Fibroblast of gingiva (primary cell): Measurements from ENCODE around the gene UCK2.

Experiments
- DNase-seq: peaks from one replicate; pipeline ENCODE4 v3.0.0-alpha.2; 2011; ENCODE audit warnings: low read depth

The UCK2 gene

GRCh38 chr1:165900576-165901380 lies 73.4 kb downstream of the UCK2 start:
- no peak for DNase-seq

DNA sequence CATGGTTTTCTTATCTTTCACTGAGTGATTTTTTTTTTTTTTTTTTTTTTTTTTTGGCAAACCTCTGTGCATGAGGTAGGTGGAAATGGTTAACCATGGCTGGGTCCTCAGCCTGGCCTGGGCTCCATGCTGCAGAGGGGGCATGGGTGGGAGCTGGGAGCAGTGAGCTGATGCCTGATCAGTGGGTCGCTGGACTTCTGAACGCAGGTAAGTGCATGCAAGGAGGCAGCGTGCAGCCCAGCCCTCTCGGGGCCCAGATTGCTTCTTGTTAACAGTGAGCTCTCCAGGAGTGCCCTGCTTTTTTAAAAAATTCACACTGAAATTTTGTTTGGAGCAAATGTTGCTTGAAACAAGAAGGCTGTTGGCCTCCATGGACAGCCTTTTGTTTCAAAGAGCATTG lies 75.2 kb downstream of the UCK2 start:
- DNase-seq: no peak

DNA sequence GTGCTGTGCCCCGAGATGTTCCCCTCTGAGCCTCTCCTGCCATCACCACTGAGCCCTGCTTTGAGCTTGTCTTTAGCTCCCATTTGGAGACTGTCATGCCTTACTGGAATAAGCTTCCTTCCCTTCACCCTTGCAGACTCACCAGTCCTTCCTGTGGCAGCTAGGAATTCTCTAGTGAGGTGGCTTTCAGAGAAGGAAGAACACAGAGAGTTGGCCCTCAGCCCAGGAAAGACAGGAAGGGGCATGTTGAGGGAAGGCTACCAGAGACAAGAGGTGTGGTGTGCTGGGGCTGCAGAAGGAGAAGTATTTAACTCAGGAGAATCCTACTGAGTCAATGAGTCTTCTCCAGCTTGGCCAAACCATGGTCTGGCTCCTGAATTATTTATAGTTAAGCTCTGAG lies 76.3 kb downstream of the UCK2 start:
- DNase-seq: no peak

- DNase-seq: no peak
Measured at GRCh38 chr1:165904948-165905347, 77.5 kb downstream of the UCK2 start.

GRCh38 chr1:165905853-165906252 lies 78.4 kb downstream of the UCK2 start:
- DNase-seq: no peak

DNA sequence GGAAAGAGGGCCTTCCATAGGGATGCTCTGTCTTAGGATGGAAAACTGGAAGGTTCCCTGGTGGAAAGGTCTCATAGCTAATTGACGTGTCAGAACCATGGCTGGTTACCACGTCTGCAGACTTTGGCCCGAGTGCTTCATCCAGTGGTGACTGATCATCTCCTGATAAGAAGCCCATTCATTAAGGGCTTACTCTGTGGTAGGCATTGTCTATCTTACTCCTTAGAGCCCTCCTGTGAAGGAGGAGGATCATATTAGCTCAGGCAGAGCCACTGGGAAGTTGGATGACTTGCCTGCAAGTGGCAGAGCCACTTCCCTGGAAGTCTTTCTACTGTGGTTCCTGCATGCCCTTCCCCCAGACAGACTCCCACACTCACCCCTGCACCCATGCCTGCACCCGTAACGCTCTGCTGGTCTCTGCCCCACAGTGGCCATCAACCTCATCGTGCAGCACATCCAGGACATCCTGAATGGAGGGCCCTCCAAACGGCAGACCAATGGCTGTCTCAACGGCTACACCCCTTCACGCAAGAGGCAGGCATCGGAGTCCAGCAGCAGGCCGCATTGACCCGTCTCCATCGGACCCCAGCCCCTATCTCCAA lies 79.9 kb downstream of the UCK2 start:
- no peak for DNase-seq

DNA sequence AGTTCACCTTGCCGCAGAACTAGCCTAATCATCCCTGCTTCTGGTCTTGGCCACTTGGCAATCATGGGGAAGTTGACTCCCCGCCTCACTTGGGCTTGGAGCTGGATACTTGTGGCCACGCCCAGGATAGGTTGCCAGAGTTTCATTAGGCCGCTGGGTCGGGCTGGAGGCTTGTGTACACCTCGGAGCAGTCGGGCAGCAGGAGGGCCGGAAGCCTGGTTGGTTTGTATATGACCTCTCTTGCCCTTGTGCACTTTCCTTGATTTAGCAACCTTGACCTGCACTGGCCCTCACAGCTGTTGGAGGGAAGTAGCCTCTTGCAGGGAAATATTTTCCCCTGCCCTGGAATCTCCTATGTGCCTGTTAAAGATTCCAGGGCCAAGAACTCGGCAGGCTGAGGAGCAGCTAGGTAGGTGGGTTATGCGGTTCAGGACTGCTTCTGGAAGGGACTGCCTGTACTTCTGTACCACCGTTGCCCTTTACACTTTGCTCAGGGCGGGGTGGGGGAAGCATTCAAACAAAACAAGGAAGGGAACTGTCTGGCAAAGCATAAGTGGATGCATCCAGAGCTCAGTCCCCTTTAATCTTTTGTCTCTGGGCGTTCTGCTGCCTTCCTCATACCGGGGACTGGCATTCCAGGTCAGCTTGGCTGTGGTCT lies 83.5 kb downstream of the UCK2 start:
- DNase-seq: peak; percentile 34

GRCh38 chr1:165911609-165912281 lies 84.3 kb downstream of the UCK2 start:
- DNase-seq: no peak

DNA sequence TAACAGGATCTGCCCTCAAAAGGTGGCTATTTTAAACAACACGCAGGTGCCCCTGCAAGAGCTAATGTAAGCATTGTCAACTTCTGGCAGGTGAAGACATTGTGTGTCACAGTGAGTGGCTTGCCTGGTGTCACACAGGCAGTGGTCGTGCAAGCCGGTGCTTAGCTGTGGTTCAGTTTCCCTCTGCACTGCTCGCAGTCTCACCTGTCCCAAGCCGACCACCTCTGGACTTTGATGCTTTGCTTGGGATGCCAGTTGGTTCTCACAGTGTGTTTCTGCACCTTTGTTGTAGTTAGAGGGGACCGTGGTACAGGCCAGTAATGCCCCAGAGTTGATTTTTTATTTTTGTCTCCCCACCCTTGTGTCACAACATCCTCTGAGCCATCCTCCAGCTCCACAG lies 85.2 kb downstream of the UCK2 start:
- DNase-seq: no peak

DNA sequence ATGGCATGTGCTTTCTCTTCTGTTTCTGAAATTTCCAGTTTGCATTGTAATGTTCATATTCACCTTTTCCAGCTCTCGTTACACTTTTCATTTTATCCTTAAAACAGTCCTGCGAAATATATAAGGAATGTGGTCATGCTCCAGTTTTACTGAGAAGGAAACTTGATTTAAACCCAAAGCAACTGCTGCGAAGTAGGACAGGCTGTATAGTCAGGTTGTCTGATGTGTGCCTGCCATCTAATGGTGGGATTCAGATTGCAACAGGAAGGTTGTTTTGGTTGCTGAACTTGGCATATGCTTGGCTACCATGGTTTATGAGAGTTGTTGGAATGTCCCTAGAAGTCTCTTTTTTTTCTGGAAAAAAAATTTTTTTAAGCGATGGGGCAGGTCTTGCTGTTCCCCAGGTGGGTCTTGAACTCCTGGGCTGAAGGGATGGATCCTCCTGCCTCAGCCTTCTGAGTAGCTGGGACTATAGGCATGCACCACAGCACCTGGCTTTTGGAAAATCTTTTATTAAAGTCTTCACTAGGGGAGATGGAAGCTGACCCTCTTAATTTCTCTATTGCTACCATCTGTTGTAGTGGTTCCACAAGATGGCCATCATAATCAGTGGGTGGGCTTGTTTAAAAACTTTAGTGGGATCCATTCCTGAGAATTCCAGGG lies 86.9 kb downstream of the UCK2 start:
- DNase-seq: peak; percentile 74

GRCh38 chr1:165915480-165915879 lies 88.1 kb downstream of the UCK2 start:
- DNase-seq: no peak

- DNase-seq: no peak
Measured at GRCh38 chr1:165915932-165916348, 88.5 kb downstream of the UCK2 start.

DNA sequence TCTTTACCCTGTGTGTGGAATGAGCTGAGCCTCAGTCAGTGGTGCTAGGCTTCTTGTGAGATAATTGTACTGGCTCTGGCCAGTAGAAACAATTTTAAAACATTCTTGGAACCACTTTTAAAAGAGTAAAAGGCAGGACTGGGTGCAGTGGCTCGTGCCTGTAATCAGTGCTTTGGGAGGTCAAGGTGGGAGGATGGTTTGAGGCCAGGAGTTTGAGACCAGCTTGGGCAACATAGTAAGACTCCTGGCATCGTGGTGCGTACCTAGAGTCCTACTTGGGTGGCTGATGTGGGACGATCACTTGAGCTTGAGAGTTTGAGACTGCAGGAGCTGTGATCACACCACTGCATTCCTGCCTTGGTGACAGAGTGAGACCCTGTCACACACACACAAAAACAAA lies 89.8 kb downstream of the UCK2 start:
- no peak for DNase-seq

- DNase-seq: no peak
Measured at GRCh38 chr1:165924117-165924516, 96.7 kb downstream of the UCK2 start.

- no peak for DNase-seq
Measured at GRCh38 chr1:165925498-165926079, 98.2 kb downstream of the UCK2 start.

- no peak for DNase-seq
Measured at GRCh38 chr1:165927169-165927568, 99.8 kb downstream of the UCK2 start.

- DNase-seq: peak; percentile 34
Measured at GRCh38 chr1:165928075-165928731, 100.8 kb downstream of the UCK2 start.

GRCh38 chr1:165930961-165931360 lies 103.5 kb downstream of the UCK2 start:
- no peak for DNase-seq

- no peak for DNase-seq
Measured at GRCh38 chr1:165933446-165934170, 106.2 kb downstream of the UCK2 start.

DNA sequence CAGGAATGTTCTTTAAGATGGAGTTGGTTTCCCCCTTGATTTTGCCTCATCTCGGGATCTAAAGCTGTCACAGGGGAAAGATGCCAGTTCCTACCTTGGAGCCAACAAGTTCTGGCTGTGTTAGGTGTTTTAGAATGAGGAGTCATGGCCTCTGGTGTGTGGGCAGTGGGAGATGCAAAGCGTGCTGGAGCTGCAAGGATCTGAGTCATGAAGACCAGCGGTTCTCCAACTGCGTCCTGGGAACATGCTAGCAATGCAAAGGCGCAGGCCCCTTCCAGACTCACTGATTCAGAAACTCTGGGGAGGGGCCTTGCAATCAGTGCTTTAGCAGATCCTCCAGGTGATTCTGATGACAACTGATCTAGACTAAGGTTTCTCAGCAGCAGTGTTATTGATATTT lies 109.1 kb downstream of the UCK2 start:
- DNase-seq: no peak

DNA sequence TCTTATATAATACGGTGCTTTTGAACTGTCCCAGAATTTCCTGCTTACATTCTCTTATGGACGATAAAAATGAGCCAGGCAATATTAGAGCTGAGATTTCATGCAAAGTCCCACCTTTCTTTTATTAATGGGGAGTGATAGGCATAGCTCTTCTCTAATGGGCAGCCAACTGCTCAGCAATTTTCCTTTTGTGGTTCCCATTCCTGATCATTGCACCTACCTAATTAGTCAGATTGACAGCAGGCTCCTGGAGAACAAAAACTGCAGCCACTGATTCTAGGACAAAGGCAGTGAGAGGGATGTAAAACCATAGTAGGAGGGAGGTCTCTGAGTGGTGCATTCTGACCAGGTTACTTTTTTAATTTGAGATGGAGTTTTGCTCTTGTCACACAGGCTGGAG lies 110.4 kb downstream of the UCK2 start:
- no peak for DNase-seq
